Endothelial cell of umbilical vein (primary cell): ENCODE measurements around the gene ACP1. TPM values are rescaled to one million over a fixed set of nuclear protein-coding genes. Genes with fewer than 3 reads are reported as not detected.

Experiments used
- BruUV-seq: library from RNA; stranded (reverse); fragments of 400-500 nt; replicated peaks from 2 replicates; lab custom pipeline; 2021; lab: Mats Ljungman, UMichigan
- CTCF ChIA-PET: fragments of 300-600, 350-600 bp; sonication (Branson Sonifier 250); formaldehyde crosslinking; loops from one replicate; lab custom pipeline; 2021; ENCODE audit warnings: antibody characterized with exemption, inconsistent platforms; lab: Charles Lee
- POLR2A ChIA-PET: fragments of 300-600, 350-600 bp; sonication (Branson Sonifier 250); formaldehyde crosslinking; loops from one replicate; lab custom pipeline; 2021; ENCODE audit warnings: antibody characterized with exemption, inconsistent platforms; lab: Charles Lee
- DNase-seq: peaks from one replicate; pipeline ENCODE4 v3.0.0-alpha.2; 2011; ENCODE audit warnings: low read depth, low spot score
- FAIRE-seq: peaks from 2 replicates; lab custom pipeline; 2011; peaks lifted over from hg19 to GRCh38; lab: Jason Lieb, UNC
- H2AFZ ChIP-seq: 2 replicates; pipeline ENCODE4 v1.6.0; 2012; ENCODE audit warnings: low read depth, low read length, control low read depth, inconsistent platforms
- H3K27ac ChIP-seq: 2 replicates; pipeline ENCODE4 v1.5.1; 2011; ENCODE audit warnings: low read depth, mild to moderate bottlenecking, control low read depth, low read length, moderate library complexity; ENCODE audit not compliant: insufficient read depth
- H3K27me3 ChIP-seq, 2 experiments: 2 replicates each; pipeline versions ENCODE4 v1.6.0 to v1.6.1; 2011; ENCODE audit warnings: low read length in 2 of 2, mixed read lengths in 1 of 2; ENCODE audit not compliant: control insufficient read depth in 2 of 2, insufficient read depth in 2 of 2
- H3K36me3 ChIP-seq, 2 experiments: 2 replicates in 1 of 2; 3 replicates in 1 of 2; pipeline ENCODE4 v1.5.1; 2011; ENCODE audit warnings: low read length in 2 of 2, mild to moderate bottlenecking in 1 of 2, moderate library complexity in 1 of 2; ENCODE audit not compliant: control insufficient read depth in 2 of 2, insufficient read depth in 2 of 2; ENCODE audit errors: extremely low read depth in 1 of 2
- H3K4me1 ChIP-seq: 3 replicates; pipeline ENCODE4 v1.5.1; 2011; ENCODE audit warnings: mild to moderate bottlenecking, low read length; ENCODE audit not compliant: control insufficient read depth, insufficient read depth; ENCODE audit errors: extremely low read depth
- H3K4me2 ChIP-seq: 2 replicates; pipeline ENCODE4 v1.6.1; 2011; ENCODE audit warnings: low read length, control low read depth, mixed read lengths; ENCODE audit not compliant: insufficient read depth
- H3K4me3 ChIP-seq, 3 experiments: fragments of 200-600 bp in 1 of 3; sonication (generic), shearing (Covaris generic) in 1 of 3; replicated peaks in 1 of 3; 2 replicates each; pipeline ENCODE4 v1.5.1; 2011 to 2016; ENCODE audit warnings: control low read depth in 3 of 3, low read length in 3 of 3, mild to moderate bottlenecking in 2 of 3, inconsistent platforms in 1 of 3, low read depth in 1 of 3, moderate library complexity in 1 of 3; ENCODE audit not compliant: insufficient read depth in 1 of 3
- H3K79me2 ChIP-seq: 2 replicates; pipeline ENCODE4 v1.6.0; 2012; ENCODE audit warnings: low read length, inconsistent platforms; ENCODE audit not compliant: control insufficient read depth, insufficient read depth
- H3K9ac ChIP-seq: replicated peaks from 2 replicates; pipeline ENCODE3; 2011; ENCODE audit warnings: low read length, control low read depth; ENCODE audit not compliant: insufficient read depth; ENCODE audit errors: extremely low read depth
- H3K9me1 ChIP-seq: replicated peaks from 3 replicates; pipeline ENCODE4 v1.6.0; 2011; ENCODE audit warnings: mild to moderate bottlenecking, low read length; ENCODE audit not compliant: control insufficient read depth, insufficient read depth; ENCODE audit errors: extremely low read depth
- H3K9me3 ChIP-seq: replicated peaks from 2 replicates; pipeline ENCODE4 v1.5.1; 2012; ENCODE audit warnings: low read length, inconsistent platforms; ENCODE audit not compliant: control insufficient read depth, insufficient read depth
- H4K20me1 ChIP-seq: replicated peaks from 2 replicates; pipeline ENCODE3; 2011; ENCODE audit warnings: mild to moderate bottlenecking, low read length; ENCODE audit not compliant: control insufficient read depth, insufficient read depth; ENCODE audit errors: extremely low read depth
- CTCF ChIP-seq, 2 donors: IDR thresholded peaks; 1 replicate in 1 of 2; 2 replicates in 1 of 2; pipeline ENCODE4 v1.5.1; 2011; ENCODE audit warnings: low read length in 2 of 2, mild to moderate bottlenecking in 2 of 2, moderate library complexity in 2 of 2, control low read depth in 1 of 2, inconsistent platforms in 1 of 2, low read depth in 1 of 2; ENCODE audit not compliant: insufficient read depth in 1 of 2; ENCODE audit errors: extremely low read depth in 1 of 2
- EZH2 ChIP-seq: IDR thresholded peaks from 2 replicates; pipeline ENCODE4 v1.6.1; 2012; ENCODE audit warnings: borderline replicate concordance, low read depth, mild to moderate bottlenecking, moderate library complexity, low read length, inconsistent platforms; ENCODE audit not compliant: severe bottlenecking
- FOS ChIP-seq: IDR thresholded peaks from 2 replicates; pipeline ENCODE4 v1.6.1; 2011; ENCODE audit warnings: mild to moderate bottlenecking, low read length, moderate library complexity, borderline replicate concordance; ENCODE audit not compliant: insufficient read depth
- GATA2 ChIP-seq: IDR thresholded peaks from 2 replicates; pipeline ENCODE4 v1.7.0; 2011; ENCODE audit warnings: low read depth, mild to moderate bottlenecking, moderate library complexity, mixed read lengths, low read length; ENCODE audit not compliant: insufficient read length, insufficient read depth
- JUN ChIP-seq: IDR thresholded peaks from 2 replicates; pipeline ENCODE4 v1.6.1; 2011; ENCODE audit warnings: borderline replicate concordance, low read depth; ENCODE audit not compliant: insufficient read length, insufficient read depth
- POLR2A ChIP-seq: IDR thresholded peaks from 2 replicates; pipeline ENCODE4 v1.6.1; 2012; ENCODE audit warnings: low read depth, mild to moderate bottlenecking, control low read depth, low read length
- POLR2AphosphoS5 ChIP-seq: IDR thresholded peaks from 2 replicates; pipeline ENCODE4 v1.6.1; 2012; ENCODE audit warnings: low read depth, mild to moderate bottlenecking, control low read depth, low read length, moderate library complexity; ENCODE audit not compliant: insufficient read depth
- dilution Hi-C: fragments of 300-500 bp; cut with MboI; formaldehyde crosslinking; loops from one replicate; pipeline ENCODE4 v1.15.0; 2019; ENCODE audit warnings: low sequenced_read_pairs; ENCODE audit not compliant: extremely low pct_ligation_motif_present
- intact Hi-C: fragments of 100-400 bp; cut with micrococcal nuclease; formaldehyde crosslinking; loops from one replicate; pipeline ENCODE4 v1.10.0; 2022
- polyA plus RNA-seq, 4 experiments: library from polyadenylated mRNA; depleted of rRNA in 3 of 4; stranded (reverse) in 3 of 4; unstranded in 1 of 4; fragments of >200 nt; gene quantifications; 2 replicates each; pipeline versions ENCODE4 v1.2.1 to v1.2.3, GENCODE V29; 2011 to 2012; ENCODE audit warnings: missing spikeins in 1 of 4
- total RNA-seq: library from RNA; stranded (reverse); gene quantifications from 2 replicates; pipeline ENCODE4 v1.2.3, GENCODE V29; 2021

Gene ACP1
- total and polyA plus RNA-seq, 2 donors (not counting 3 experiments of a cell fraction or from before 2014, with no cell fraction given): 63.4 to 80.2 TPM

DNA sequence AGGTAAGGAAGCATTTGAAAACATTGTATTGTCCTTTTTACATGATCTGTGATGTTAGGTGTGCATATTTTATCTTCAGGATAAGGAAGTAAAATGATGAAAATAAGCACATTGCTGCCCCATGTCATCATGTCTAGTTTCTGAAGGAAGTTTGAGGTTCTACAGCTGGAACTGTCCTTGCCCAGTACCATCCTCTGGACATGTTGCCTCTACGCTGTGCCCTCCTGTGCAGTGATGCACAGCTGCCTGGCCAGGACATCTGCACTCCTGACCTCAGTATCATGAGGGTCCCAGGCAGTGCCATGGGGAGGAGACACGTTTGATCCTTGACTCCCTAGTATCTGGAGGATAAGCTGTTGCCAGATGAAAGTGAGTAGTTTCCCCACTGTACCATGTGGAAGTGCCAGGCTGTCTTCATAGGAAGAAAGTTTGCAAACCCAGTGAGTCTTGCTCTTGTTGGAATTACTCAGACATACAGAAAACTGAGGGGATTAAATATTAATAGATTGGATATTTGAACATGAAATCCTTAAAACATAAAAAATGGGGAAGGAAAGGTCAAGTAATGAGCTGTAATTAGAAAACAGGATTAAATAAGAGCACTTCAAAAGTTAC, 13.7 kb downstream of the ACP1 start:
- H3K4me3 ChIP-seq: no peak overlapping the region
- no peak overlapping the region for H3K27ac ChIP-seq
- H3K4me2 ChIP-seq: no peak overlapping the region
- TF ChIP-seq FOS (no peak), EZH2 (no peak)
- no TSS peak for BruUV-seq
- H3K27me3 ChIP-seq: no peaks in the 10 kb centered on the region
- ChIA-PET CTCF (no interaction called here), POLR2A (no interaction called here)
- intact Hi-C loops: no loop called here
- H3K4me1 ChIP-seq: no peaks in the 10 kb centered on the region
- no peak overlapping the region for H3K9ac ChIP-seq
- no peaks in the 10 kb centered on the region for H3K9me1 ChIP-seq
- dilution Hi-C loops: no loop called here
- peaks cover 24% of the 10 kb centered on the region for H3K79me2 ChIP-seq
- no peaks in the 10 kb centered on the region for H3K9me3 ChIP-seq
- H4K20me1 ChIP-seq: peaks cover 2% of the 10 kb centered on the region
- no peak for DNase-seq
- H3K36me3 ChIP-seq: peaks cover 11 to 25% of the 10 kb centered on the region in 2 experiments
- FAIRE-seq: no peak
- H2AFZ ChIP-seq: no peak overlapping the region

DNA sequence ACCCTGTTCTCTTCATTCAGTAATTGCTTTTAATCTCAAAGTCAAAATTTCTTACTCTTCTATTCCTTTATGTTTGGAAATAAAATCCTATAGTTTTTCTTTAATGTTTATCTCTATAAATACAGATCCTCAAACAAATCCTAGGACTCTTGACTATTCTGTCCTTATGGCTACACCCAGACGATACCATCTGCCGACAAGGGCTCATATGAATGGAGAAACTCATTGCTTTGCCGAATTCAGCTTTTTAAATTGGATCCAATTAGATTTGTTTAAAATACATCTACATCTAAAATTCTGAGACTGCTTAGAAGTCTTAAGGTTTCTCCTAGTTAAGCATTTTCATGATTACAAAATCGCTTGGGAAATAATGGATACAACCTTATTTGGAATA, 14.2 kb downstream of the ACP1 start:
- Histone ChIP-seq H3K9ac (no peak overlapping the region), H4K20me1 (peaks cover 2% of the 10 kb centered on the region), H3K79me2 (peaks cover 20% of the 10 kb centered on the region), H3K4me2 (no peak overlapping the region), H3K36me3 (peaks cover 11 to 25% of the 10 kb centered on the region in 2 experiments), H3K9me3 (no peaks in the 10 kb centered on the region), H2AFZ (no peak overlapping the region), H3K4me3 (no peak overlapping the region), H3K9me1 (no peaks in the 10 kb centered on the region), H3K27ac (no peak overlapping the region), H3K4me1 (no peaks in the 10 kb centered on the region), H3K27me3 (no peaks in the 10 kb centered on the region)
- BruUV-seq: no TSS peak
- ChIA-PET POLR2A (no interaction called here), CTCF (no interaction called here)
- FAIRE-seq (no peak), DNase-seq (no peak)
- no peak for TF ChIP-seq FOS
- no peak for TF ChIP-seq GATA2
- no peak for TF ChIP-seq POLR2A
- TF ChIP-seq CTCF (IDR thresholded peaks at IDR 0.05; ENCODE audit: extremely low read depth in 1 of 2, insufficient read depth in 1 of 2, low read depth in 1 of 2, low read length in 2 of 2): no peak
- TF ChIP-seq JUN: no peak
- no peak for TF ChIP-seq POLR2AphosphoS5
- no peak for TF ChIP-seq EZH2
- dilution Hi-C loops: no loop called here
- intact Hi-C loops: no loop called here
